HepG2 (cell line): Measurements from ENCODE around the gene C19orf73. TPM values are rescaled to one million over a fixed set of nuclear protein-coding genes. Genes with fewer than 3 reads are reported as not detected.

Experiments used
- ADNP ChIP-seq: sonication (generic); formaldehyde crosslinking; IDR thresholded peaks from 2 replicates; pipeline ENCODE4 v1.4.0; 2020; ENCODE audit warnings: missing genetic modification reagents
- ATF2 ChIP-seq: sonication (generic); formaldehyde crosslinking; IDR thresholded peaks from 2 replicates; pipeline ENCODE4 v1.4.0; 2020; ENCODE audit warnings: missing genetic modification reagents
- ATRX ChIP-seq: sonication (generic); formaldehyde crosslinking; IDR thresholded peaks from 2 replicates; pipeline ENCODE4 v1.4.0; 2020; ENCODE audit warnings: missing genetic modification reagents, borderline replicate concordance
- FOXK1 ChIP-seq: sonication (generic); formaldehyde crosslinking; IDR thresholded peaks from 2 replicates; pipeline ENCODE4 v1.4.0; 2020; ENCODE audit warnings: low read depth, missing genetic modification reagents, borderline replicate concordance
- HDAC2 ChIP-seq: sonication (generic); formaldehyde crosslinking; IDR thresholded peaks from 2 replicates; pipeline ENCODE4 v1.4.0; 2020; ENCODE audit warnings: missing genetic modification reagents
- HDAC6 ChIP-seq: fragments of 200-600 bp; sonication (generic); IDR thresholded peaks from 2 replicates; pipeline ENCODE4 v1.7.0; 2017; ENCODE audit warnings: mild to moderate bottlenecking, antibody characterized with exemption, low read length, low read depth
- KDM5A ChIP-seq: fragments of 200-600 bp; sonication (generic); IDR thresholded peaks from 2 replicates; pipeline ENCODE4 v1.7.0; 2018; ENCODE audit warnings: antibody characterized with exemption, mild to moderate bottlenecking, low read length, borderline replicate concordance
- KDM5B ChIP-seq: sonication (generic); formaldehyde crosslinking; IDR thresholded peaks from 2 replicates; pipeline ENCODE4 v1.4.0; 2020; ENCODE audit warnings: missing genetic modification reagents, mild to moderate bottlenecking, borderline replicate concordance
- LCORL ChIP-seq, 2 experiments: fragments of 450-650 bp in 1 of 2; sonication (generic) in 1 of 2; formaldehyde crosslinking in 1 of 2; IDR thresholded peaks; 2 replicates each; pipeline versions ENCODE4 v1.5.0 to v1.6.1; 2017 to 2020; ENCODE audit warnings: antibody characterized with exemption in 1 of 2, missing genetic modification reagents in 1 of 2
- NFAT5 ChIP-seq: sonication (generic); formaldehyde crosslinking; IDR thresholded peaks from 2 replicates; pipeline ENCODE4 v1.4.0; 2020; ENCODE audit warnings: missing genetic modification reagents
- RBFOX2 ChIP-seq: fragments of 200-400 bp; formaldehyde crosslinking; IDR thresholded peaks from 2 replicates; pipeline ENCODE4 v1.6.1; 2017; ENCODE audit warnings: low read depth, mild to moderate bottlenecking, low read length
- ZNF235 ChIP-seq: sonication (generic); formaldehyde crosslinking; IDR thresholded peaks from 2 replicates; pipeline ENCODE4 v1.8.1; 2023; ENCODE audit warnings: mild to moderate bottlenecking, missing genetic modification reagents, borderline replicate concordance
- ZNF605 ChIP-seq: sonication (generic); formaldehyde crosslinking; IDR thresholded peaks from 2 replicates; pipeline ENCODE4 v1.8.0; 2022; ENCODE audit warnings: mild to moderate bottlenecking, missing genetic modification reagents
- ZNF615 ChIP-seq: sonication (generic); formaldehyde crosslinking; IDR thresholded peaks from 2 replicates; pipeline ENCODE4 v1.5.0; 2020; ENCODE audit warnings: mild to moderate bottlenecking, missing genetic modification reagents, borderline replicate concordance
- ZNF704 ChIP-seq: sonication (generic); formaldehyde crosslinking; IDR thresholded peaks from 2 replicates; pipeline ENCODE4 v1.8.1; 2023; ENCODE audit warnings: mild to moderate bottlenecking, inconsistent platforms, moderate library complexity, missing genetic modification reagents, borderline replicate concordance
- ZNF790 ChIP-seq: sonication (generic); formaldehyde crosslinking; IDR thresholded peaks from 2 replicates; pipeline ENCODE4 v1.8.0; 2022; ENCODE audit warnings: missing genetic modification reagents, mild to moderate bottlenecking, borderline replicate concordance
- polyA plus RNA-seq, 8 experiments: library from polyadenylated mRNA; depleted of rRNA in 3 of 8; stranded (reverse) in 7 of 8; unstranded in 1 of 8; fragments of >200 nt; fragmentation: Illumina TruSeq in 4 of 8; extraction: Trizol in 4 of 8; gene quantifications; 2 replicates each; pipeline versions ENCODE4 v1.2.1 to v1.2.3, GENCODE V29; 2011 to 2016; ENCODE audit warnings: low read depth in 4 of 8, missing spikeins in 1 of 8, mixed read lengths in 1 of 8; ENCODE audit not compliant: insufficient read depth in 1 of 8
- total RNA-seq, 5 experiments: library from RNA; depleted of rRNA; stranded (reverse); fragments of >200 nt; fragmentation: Illumina TruSeq; extraction: Trizol; gene quantifications; 2 replicates each; pipeline ENCODE4 v1.2.3, GENCODE V29; 2016; ENCODE audit warnings: low read depth in 1 of 5
- TF ChIP-seq, protein P1 (sequence below): sonication (generic); formaldehyde crosslinking; IDR thresholded peaks from 2 replicates; pipeline ENCODE4 v1.4.0; 2020; ENCODE audit warnings: mild to moderate bottlenecking, low read depth, missing genetic modification reagents

Gene C19orf73
- total and polyA plus RNA-seq, 2 of the 13 experiments (the other 11 are each of a cell fraction or from before 2014, with no cell fraction given): 1.4 to 1.5 TPM

DNA sequence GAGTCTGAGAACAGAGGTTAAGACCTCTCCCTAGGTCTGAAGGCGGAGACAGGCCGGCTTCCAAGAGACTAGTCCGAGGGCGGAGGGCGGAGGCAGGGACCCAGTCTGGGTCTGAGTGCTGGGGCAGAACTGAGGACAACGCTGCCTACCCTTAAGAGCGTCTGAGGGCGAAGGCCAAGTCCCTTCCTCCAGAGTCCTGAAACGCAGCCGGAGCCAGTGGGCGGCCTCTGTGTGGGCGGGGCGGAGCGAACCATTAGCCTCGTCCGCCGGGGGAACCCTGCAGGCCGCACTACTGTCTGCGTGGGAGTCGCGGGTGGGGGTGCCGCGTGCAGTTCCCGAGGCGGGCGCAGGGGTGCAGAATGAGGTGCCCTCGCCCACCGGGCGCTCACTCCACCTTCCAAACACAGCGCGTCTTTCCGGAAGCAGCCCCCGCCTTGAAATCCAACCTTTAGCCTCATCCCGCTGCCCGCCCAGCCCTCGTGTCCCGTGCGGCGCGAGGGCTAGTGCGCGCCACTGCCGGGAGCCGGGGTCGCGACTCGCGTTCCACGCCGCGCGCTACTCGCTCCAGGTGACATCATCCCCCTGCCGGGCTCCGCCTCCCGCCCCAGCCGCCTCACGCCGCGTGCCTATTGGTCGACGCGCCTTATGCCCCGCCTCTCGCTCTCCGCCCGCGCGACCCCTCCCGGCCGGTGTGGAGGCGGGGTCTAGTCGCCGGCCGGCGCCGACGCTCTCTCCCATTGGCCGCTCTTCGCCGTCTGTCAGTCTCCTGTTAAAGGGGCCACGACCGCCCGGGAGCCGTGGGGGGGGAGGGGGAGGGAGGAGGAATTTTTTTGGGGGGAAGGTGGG lies at the start of gene C19orf73 (continued):
- TF ChIP-seq RBFOX2: peak; percentile 84
- TF ChIP-seq HDAC6: no peak
- TF ChIP-seq ZNF704 (CRISPR knock-in tag): peak; percentile 78; the same call in 1 of the 2 replicates
- 0 out of 2 replicates have a peak, but pooled peaks have one; percentile 23 for TF ChIP-seq ZNF605 (CRISPR knock-in tag)
- no peak for TF ChIP-seq FOXK1 (CRISPR knock-in tag)
- peak; percentile 80 for TF ChIP-seq HDAC2 (CRISPR knock-in tag)
- no peak for TF ChIP-seq LCORL (IDR thresholded peaks at IDR 0.05)
- TF ChIP-seq LCORL (CRISPR knock-in tag; IDR thresholded peaks at IDR 0.05): no peak
- TF ChIP-seq ATRX: no peak
- no peak for TF ChIP-seq ZNF615 (CRISPR knock-in tag)
- TF ChIP-seq NFAT5 (CRISPR knock-in tag): peak; percentile 74; the same call in 1 of the 2 replicates
- no peak for TF ChIP-seq ADNP
- TF ChIP-seq, protein P1, sequence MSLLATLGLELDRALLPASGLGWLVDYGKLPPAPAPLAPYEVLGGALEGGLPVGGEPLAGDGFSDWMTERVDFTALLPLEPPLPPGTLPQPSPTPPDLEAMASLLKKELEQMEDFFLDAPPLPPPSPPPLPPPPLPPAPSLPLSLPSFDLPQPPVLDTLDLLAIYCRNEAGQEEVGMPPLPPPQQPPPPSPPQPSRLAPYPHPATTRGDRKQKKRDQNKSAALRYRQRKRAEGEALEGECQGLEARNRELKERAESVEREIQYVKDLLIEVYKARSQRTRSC: no peak
- TF ChIP-seq KDM5A: no peak
- TF ChIP-seq ATF2: peak; percentile 99
- peak; percentile 85; the same call in 1 of the 2 replicates for TF ChIP-seq ZNF790 (CRISPR knock-in tag)
- no peak for TF ChIP-seq ZNF235 (CRISPR knock-in tag)
- peak; percentile 73 for TF ChIP-seq KDM5B
